GM12878 (cell line): ENCODE data around the gene ROR2. TPM values are rescaled to one million over a fixed set of nuclear protein-coding genes. Genes with fewer than 3 reads are reported as not detected.

Source experiments
- ATAC-seq: fragments of 200-7000 bp; cut with Tn5 transposase; 3 replicates; pipeline ENCODE4 v1.9.1; 2020; ENCODE audit warnings: mild to moderate bottlenecking, moderate library complexity
- BruUV-seq: library from RNA; stranded (reverse); fragments of 400-500 nt; replicated peaks from 2 replicates; lab custom pipeline; 2021; lab: Mats Ljungman, UMichigan
- CTCF ChIA-PET: fragments of 300-600 bp; sonication (Branson Sonifier 250); formaldehyde crosslinking; extraction: SDS; loops from one replicate; lab custom pipeline; 2021; ENCODE audit warnings: inconsistent platforms; lab: Yijun Ruan, JAX
- POLR2A ChIA-PET: fragments of 350-600 bp; formaldehyde crosslinking; extraction: SDS; loops from one replicate; lab custom pipeline; 2021; ENCODE audit warnings: inconsistent platforms; lab: Charles Lee
- RAD21 ChIA-PET: fragments of 300-600 bp; sonication (Branson Sonifier 250); formaldehyde crosslinking; loops from one replicate; lab custom pipeline; 2023; ENCODE audit warnings: antibody characterized with exemption; ENCODE audit not compliant: unreplicated experiment; lab: Charles Lee
- SMC1A ChIA-PET: fragments of 300-600 bp; sonication (Branson Sonifier 250); formaldehyde crosslinking; loops from one replicate; lab custom pipeline; 2023; ENCODE audit not compliant: unreplicated experiment, uncharacterized antibody; lab: Charles Lee
- DNase-seq: peaks from one replicate; pipeline ENCODE4 v3.0.0-alpha.2; 2011; ENCODE audit warnings: low read depth, low spot score
- FAIRE-seq: peaks from 3 replicates; lab custom pipeline; 2011; peaks lifted over from hg19 to GRCh38; lab: Jason Lieb, UNC
- H2AFZ ChIP-seq: 2 replicates; pipeline ENCODE4 v1.6.0; 2011; ENCODE audit warnings: low read depth, low read length, control low read depth; ENCODE audit not compliant: control insufficient read depth
- H3K27ac ChIP-seq: 2 replicates; pipeline ENCODE4 v1.5.1; 2011; ENCODE audit warnings: control low read depth; ENCODE audit not compliant: control insufficient read depth, insufficient read depth
- H3K27me3 ChIP-seq, 2 experiments: replicated peaks in 1 of 2; 2 replicates each; pipeline versions ENCODE4 v1.6.0 to v1.6.1; 2011; ENCODE audit warnings: low read length in 1 of 2; ENCODE audit not compliant: control insufficient read depth in 2 of 2, insufficient read depth in 2 of 2
- H3K36me3 ChIP-seq, 2 experiments: 2 replicates each; pipeline ENCODE4 v1.5.1; 2011; ENCODE audit warnings: low read length in 1 of 2; ENCODE audit not compliant: control insufficient read depth in 2 of 2, insufficient read depth in 2 of 2
- H3K4me1 ChIP-seq: 2 replicates; pipeline ENCODE4 v1.6.1; 2011; ENCODE audit warnings: mild to moderate bottlenecking, low read length, moderate library complexity, mixed read lengths; ENCODE audit not compliant: control insufficient read depth, insufficient read depth
- H3K4me2 ChIP-seq: 2 replicates; pipeline ENCODE4 v1.6.0; 2011; ENCODE audit warnings: control low read depth; ENCODE audit not compliant: control insufficient read depth, insufficient read depth
- H3K4me3 ChIP-seq: fragments of 200-600 bp; sonication (generic); 2 replicates; pipeline ENCODE4 v1.5.1; 2016
- H3K79me2 ChIP-seq: 2 replicates; pipeline ENCODE4 v1.6.0; 2011; ENCODE audit warnings: low read length; ENCODE audit not compliant: control insufficient read depth, insufficient read depth
- H3K9ac ChIP-seq: 2 replicates; pipeline ENCODE4 v1.8.0; 2011; ENCODE audit warnings: low read length, control low read depth, mixed read lengths; ENCODE audit not compliant: control insufficient read depth, insufficient read depth
- H3K9me3 ChIP-seq: replicated peaks from 3 replicates; pipeline ENCODE4 v1.5.1; 2011; ENCODE audit warnings: mild to moderate bottlenecking, low read length; ENCODE audit not compliant: control insufficient read depth, insufficient read depth
- H4K20me1 ChIP-seq: 2 replicates; pipeline ENCODE4 v1.6.0; 2011; ENCODE audit not compliant: control insufficient read depth, insufficient read depth
- BMI1 ChIP-seq: fragments of 450-650 bp; IDR thresholded peaks from 2 replicates; pipeline ENCODE4 v1.6.1; 2016; ENCODE audit warnings: mild to moderate bottlenecking, moderate library complexity, borderline replicate concordance
- BRCA1 ChIP-seq: IDR thresholded peaks from 2 replicates; pipeline ENCODE4 v1.6.1; 2011; ENCODE audit warnings: low read depth, low read length, improper control_type of control experiment
- CBX3 ChIP-seq: fragments of 200-600 bp; sonication (generic); IDR thresholded peaks from 2 replicates; pipeline ENCODE4 v1.6.1; 2016; ENCODE audit warnings: low read depth, borderline replicate concordance
- ESRRA ChIP-seq: IDR thresholded peaks from 2 replicates; pipeline ENCODE4 v1.6.1; 2012; ENCODE audit warnings: mild to moderate bottlenecking, low read length, improper control_type of control experiment
- HDAC6 ChIP-seq: fragments of 200-600 bp; sonication (generic); IDR thresholded peaks from one replicate; pipeline ENCODE4 v1.8.0; 2017; ENCODE audit warnings: antibody characterized with exemption; ENCODE audit not compliant: unreplicated experiment
- MTA2 ChIP-seq: fragments of 450-650 bp; IDR thresholded peaks from 2 replicates; pipeline ENCODE4 v1.6.1; 2016; ENCODE audit warnings: low read depth, mild to moderate bottlenecking, moderate library complexity
- NFYA ChIP-seq: IDR thresholded peaks from 2 replicates; pipeline ENCODE4 v1.6.1; 2011; ENCODE audit warnings: low read depth, mild to moderate bottlenecking, low read length, improper control_type of control experiment, borderline replicate concordance
- PML ChIP-seq: IDR thresholded peaks from 2 replicates; pipeline ENCODE4 v1.6.1; 2012; ENCODE audit warnings: low read length, inconsistent platforms
- POLR2A ChIP-seq: IDR thresholded peaks from 2 replicates; pipeline ENCODE4 v1.6.1; 2011; ENCODE audit warnings: low read depth, mild to moderate bottlenecking, low read length
- SMC3 ChIP-seq: IDR thresholded peaks from 2 replicates; pipeline ENCODE4 v1.6.1; 2011; ENCODE audit warnings: low read length, improper control_type of control experiment, borderline replicate concordance
- SP1 ChIP-seq: IDR thresholded peaks from one replicate; pipeline ENCODE4 v1.6.1; 2011; ENCODE audit warnings: low read depth, low read length
- YBX1 ChIP-seq: fragments of 450-650 bp; IDR thresholded peaks from 2 replicates; pipeline ENCODE4 v1.6.1; 2016; ENCODE audit warnings: antibody characterized with exemption
- YY1 ChIP-seq: IDR thresholded peaks from 2 replicates; pipeline ENCODE4 v1.6.1; 2011; ENCODE audit warnings: low read depth, mild to moderate bottlenecking, low read length
- whole genome bisulfite sequencing: methylation state at CpG from one replicate; pipeline ENCODE4 v1.1.6; 2016; ENCODE audit warnings: low lambda C conversion rate; ENCODE audit not compliant: insufficient replicate concordance, insufficient coverage; ENCODE audit errors: missing lambda C conversion rate; 5-methylcytosine and 5-hydroxymethylcytosine counted together
- in situ Hi-C: fragments of 300-500 bp; cut with MboI; formaldehyde crosslinking; loops from 9 replicates; pipeline ENCODE4 v1.14.3; 2018; ENCODE audit warnings: mixed read lengths
- intact Hi-C: fragments of 100-400 bp; cut with micrococcal nuclease; formaldehyde crosslinking; loops from one replicate; pipeline ENCODE4 v1.14.2; 2022; ENCODE audit not compliant: unreplicated experiment
- polyA plus RNA-seq, 11 experiments: library from polyadenylated mRNA; depleted of rRNA in 4 of 11; unstranded in 6 of 11; stranded (reverse) in 5 of 11; fragments of >200 nt; fragmentation: Nextera tagmentation in 4 of 11; fragmentation: Illumina TruSeq in 1 of 11; extraction: Ambion mirVana in 4 of 11; extraction: Trizol in 1 of 11; gene quantifications; 1 replicate in 1 of 11; 2 replicates in 10 of 11; pipeline versions ENCODE4 v1.2.1 to v1.2.3, GENCODE V29; 2011 to 2016; ENCODE audit warnings: inconsistent platforms in 2 of 11, missing spikeins in 2 of 11, low read depth in 1 of 11
- total RNA-seq, 4 experiments: library from RNA; depleted of rRNA in 3 of 4; stranded (reverse); fragments of >200 nt in 3 of 4; fragmentation: Illumina TruSeq in 1 of 4; extraction: Trizol in 1 of 4; gene quantifications; 2 replicates each; pipeline versions ENCODE4 v1.2.1 to v1.2.3, GENCODE V29; 2013 to 2021
- TF ChIP-seq, protein P1 (sequence below): IDR thresholded peaks from 2 replicates; pipeline ENCODE4 v1.6.1; 2012; ENCODE audit warnings: low read depth, low read length, improper control_type of control experiment
- TF ChIP-seq, protein P2 (sequence below): fragments of 150-350 bp; IDR thresholded peaks from 2 replicates; pipeline ENCODE4 v1.6.1; 2016; ENCODE audit warnings: low read depth, low read length
- TF ChIP-seq, protein P3 (sequence below): IDR thresholded peaks from 2 replicates; pipeline ENCODE4 v1.6.1; 2012; ENCODE audit warnings: low read depth, low read length, improper control_type of control experiment

ROR2 gene
- total and polyA plus RNA-seq, 10 of the 15 experiments (the other 5 are each of a cell fraction or from before 2014, with no cell fraction given) = 0.03 to 0.05 TPM; not detected in 8

DNA sequence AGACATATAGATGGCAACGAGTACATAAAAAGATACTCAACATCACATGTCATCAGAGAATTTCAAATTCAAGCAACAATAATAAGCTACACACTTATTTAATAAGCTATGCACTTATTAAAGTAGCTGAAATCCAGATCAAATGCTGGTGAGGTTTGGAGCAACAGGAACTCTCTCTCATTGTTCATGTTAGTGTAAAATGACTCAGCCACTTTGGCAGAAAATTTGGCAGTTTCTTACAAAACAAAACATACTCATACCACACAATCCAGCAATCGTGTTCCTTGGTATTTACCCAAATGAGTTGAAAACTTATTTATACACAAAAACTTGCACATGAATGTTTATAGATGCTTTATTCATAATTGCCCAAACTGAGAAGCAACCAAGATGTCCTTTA lies 394.9 kb downstream of the ROR2 start:
- no peak overlapping the region for H2AFZ ChIP-seq
- no peak overlapping the region for H3K27ac ChIP-seq
- DNase-seq (no peak), FAIRE-seq (peak; percentile 57), ATAC-seq (no peak)
- in situ Hi-C loops (no loop called here), intact Hi-C loops (no loop called here)
- no peaks in the 10 kb centered on the region for H3K27me3 ChIP-seq
- H3K4me3 ChIP-seq = no peak overlapping the region
- H3K79me2 ChIP-seq = no peaks in the 10 kb centered on the region
- ChIA-PET SMC1A (no interaction called here), RAD21 (no interaction called here), CTCF (interaction anchor here (0.6 kb wide), 1 partner anchor 617 kb away, joined by 3 read pairs; no protein-coding TSS in a partner anchor), POLR2A (no interaction called here)
- TF ChIP-seq SP1 (no peak), PML (no peak), ESRRA (no peak), YY1 (no peak), YBX1 (no peak)
- TF ChIP-seq, protein P1, sequence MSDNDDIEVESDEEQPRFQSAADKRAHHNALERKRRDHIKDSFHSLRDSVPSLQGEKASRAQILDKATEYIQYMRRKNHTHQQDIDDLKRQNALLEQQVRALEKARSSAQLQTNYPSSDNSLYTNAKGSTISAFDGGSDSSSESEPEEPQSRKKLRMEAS = no peak
- no peaks in the 10 kb centered on the region for H3K4me1 ChIP-seq
- H3K9me3 ChIP-seq = no peaks in the 10 kb centered on the region
- no TSS peak for BruUV-seq
- 32% methylated on average over 2 of the region's 2 CpGs for WGBS
- H4K20me1 ChIP-seq = no peaks in the 10 kb centered on the region
- no peak overlapping the region for H3K9ac ChIP-seq
- H3K36me3 ChIP-seq = no peaks in the 10 kb centered on the region
- no peak overlapping the region for H3K4me2 ChIP-seq

DNA sequence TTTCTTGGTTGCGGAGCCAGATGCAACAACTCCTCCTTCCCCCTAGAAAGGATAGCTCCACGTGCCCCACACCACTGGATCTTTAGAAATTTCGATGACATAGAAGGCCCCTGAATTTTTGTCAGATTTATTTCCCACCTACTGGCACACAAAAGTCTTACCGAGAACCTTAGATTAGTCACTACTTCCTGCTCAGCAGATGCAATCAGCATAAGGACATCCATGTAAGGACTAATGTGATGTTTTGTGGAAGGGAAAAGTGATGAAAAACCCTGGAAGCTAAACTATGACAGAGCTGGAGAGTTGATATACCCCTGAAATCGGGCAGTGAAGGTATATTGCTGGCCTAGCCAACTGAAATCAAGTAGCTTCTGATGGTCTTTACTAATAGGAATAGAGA lies 400.9 kb downstream of the ROR2 start:
- in situ Hi-C loops = no loop called here
- TF ChIP-seq CBX3 = no peak
- TF ChIP-seq BRCA1 = no peak
- TF ChIP-seq, protein P2, sequence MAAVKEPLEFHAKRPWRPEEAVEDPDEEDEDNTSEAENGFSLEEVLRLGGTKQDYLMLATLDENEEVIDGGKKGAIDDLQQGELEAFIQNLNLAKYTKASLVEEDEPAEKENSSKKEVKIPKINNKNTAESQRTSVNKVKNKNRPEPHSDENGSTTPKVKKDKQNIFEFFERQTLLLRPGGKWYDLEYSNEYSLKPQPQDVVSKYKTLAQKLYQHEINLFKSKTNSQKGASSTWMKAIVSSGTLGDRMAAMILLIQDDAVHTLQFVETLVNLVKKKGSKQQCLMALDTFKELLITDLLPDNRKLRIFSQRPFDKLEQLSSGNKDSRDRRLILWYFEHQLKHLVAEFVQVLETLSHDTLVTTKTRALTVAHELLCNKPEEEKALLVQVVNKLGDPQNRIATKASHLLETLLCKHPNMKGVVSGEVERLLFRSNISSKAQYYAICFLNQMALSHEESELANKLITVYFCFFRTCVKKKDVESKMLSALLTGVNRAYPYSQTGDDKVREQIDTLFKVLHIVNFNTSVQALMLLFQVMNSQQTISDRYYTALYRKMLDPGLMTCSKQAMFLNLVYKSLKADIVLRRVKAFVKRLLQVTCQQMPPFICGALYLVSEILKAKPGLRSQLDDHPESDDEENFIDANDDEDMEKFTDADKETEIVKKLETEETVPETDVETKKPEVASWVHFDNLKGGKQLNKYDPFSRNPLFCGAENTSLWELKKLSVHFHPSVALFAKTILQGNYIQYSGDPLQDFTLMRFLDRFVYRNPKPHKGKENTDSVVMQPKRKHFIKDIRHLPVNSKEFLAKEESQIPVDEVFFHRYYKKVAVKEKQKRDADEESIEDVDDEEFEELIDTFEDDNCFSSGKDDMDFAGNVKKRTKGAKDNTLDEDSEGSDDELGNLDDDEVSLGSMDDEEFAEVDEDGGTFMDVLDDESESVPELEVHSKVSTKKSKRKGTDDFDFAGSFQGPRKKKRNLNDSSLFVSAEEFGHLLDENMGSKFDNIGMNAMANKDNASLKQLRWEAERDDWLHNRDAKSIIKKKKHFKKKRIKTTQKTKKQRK = no peak
- TF ChIP-seq, protein P3, sequence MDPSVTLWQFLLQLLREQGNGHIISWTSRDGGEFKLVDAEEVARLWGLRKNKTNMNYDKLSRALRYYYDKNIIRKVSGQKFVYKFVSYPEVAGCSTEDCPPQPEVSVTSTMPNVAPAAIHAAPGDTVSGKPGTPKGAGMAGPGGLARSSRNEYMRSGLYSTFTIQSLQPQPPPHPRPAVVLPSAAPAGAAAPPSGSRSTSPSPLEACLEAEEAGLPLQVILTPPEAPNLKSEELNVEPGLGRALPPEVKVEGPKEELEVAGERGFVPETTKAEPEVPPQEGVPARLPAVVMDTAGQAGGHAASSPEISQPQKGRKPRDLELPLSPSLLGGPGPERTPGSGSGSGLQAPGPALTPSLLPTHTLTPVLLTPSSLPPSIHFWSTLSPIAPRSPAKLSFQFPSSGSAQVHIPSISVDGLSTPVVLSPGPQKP = no peak
- TF ChIP-seq SMC3 = no peak
- no peak for TF ChIP-seq NFYA
- no peak for TF ChIP-seq BMI1
- TF ChIP-seq HDAC6 = no peak
- no peak for TF ChIP-seq POLR2A
- TF ChIP-seq MTA2 = no peak

More for the DNA sequence above, 400.9 kb downstream of the ROR2 start:
- no peak overlapping the region for H3K27ac ChIP-seq
- no peaks in the 10 kb centered on the region for H3K36me3 ChIP-seq
- no peaks in the 10 kb centered on the region for H3K27me3 ChIP-seq
- H3K4me1 ChIP-seq = no peaks in the 10 kb centered on the region
- ChIA-PET POLR2A (no interaction called here), SMC1A (no interaction called here), CTCF (no interaction called here), RAD21 (no interaction called here)
- ATAC-seq (no peak), DNase-seq (no peak), FAIRE-seq (no peak)
- no peaks in the 10 kb centered on the region for H3K9me3 ChIP-seq
- H3K4me3 ChIP-seq = no peak overlapping the region
- H3K9ac ChIP-seq = no peak overlapping the region
- no peaks in the 10 kb centered on the region for H4K20me1 ChIP-seq
- H3K79me2 ChIP-seq = no peaks in the 10 kb centered on the region
- 30% methylated on average over 5 of the region's 5 CpGs for WGBS
- intact Hi-C loops = no loop called here
- BruUV-seq = no TSS peak
- no peak overlapping the region for H3K4me2 ChIP-seq
- H2AFZ ChIP-seq = no peak overlapping the region
